AG04449 (cell line): ENCODE measurements around the gene SLC35E1.

ENCODE experiments used
- CTCF ChIA-PET: fragments of 350-600 bp; formaldehyde crosslinking; extraction: SDS; loops from one replicate; lab custom pipeline; 2021; ENCODE audit warnings: antibody characterized with exemption; lab: Yijun Ruan, JAX
- POLR2A ChIA-PET: fragments of 400-600, 350-600 bp; formaldehyde crosslinking; extraction: SDS; loops from one replicate; lab custom pipeline; 2020; ENCODE audit warnings: antibody characterized with exemption, inconsistent platforms; lab: Yijun Ruan, JAX
- DNase-seq: peaks from one replicate; pipeline ENCODE4 v3.0.0-alpha.2; 2010; ENCODE audit warnings: low read depth, low spot score
- H3K4me3 ChIP-seq: 2 replicates; pipeline ENCODE4 v1.5.1; 2011; ENCODE audit warnings: low read depth, mild to moderate bottlenecking, control low read depth, low read length
- TF ChIP-seq, protein P1 (sequence below): IDR thresholded peaks from one replicate; pipeline ENCODE4 v1.5.1; 2011; ENCODE audit warnings: mild to moderate bottlenecking, moderate library complexity, low read length, control low read depth, inconsistent platforms; ENCODE audit not compliant: insufficient read depth; ENCODE audit errors: missing control alignments

SLC35E1 gene

DNA sequence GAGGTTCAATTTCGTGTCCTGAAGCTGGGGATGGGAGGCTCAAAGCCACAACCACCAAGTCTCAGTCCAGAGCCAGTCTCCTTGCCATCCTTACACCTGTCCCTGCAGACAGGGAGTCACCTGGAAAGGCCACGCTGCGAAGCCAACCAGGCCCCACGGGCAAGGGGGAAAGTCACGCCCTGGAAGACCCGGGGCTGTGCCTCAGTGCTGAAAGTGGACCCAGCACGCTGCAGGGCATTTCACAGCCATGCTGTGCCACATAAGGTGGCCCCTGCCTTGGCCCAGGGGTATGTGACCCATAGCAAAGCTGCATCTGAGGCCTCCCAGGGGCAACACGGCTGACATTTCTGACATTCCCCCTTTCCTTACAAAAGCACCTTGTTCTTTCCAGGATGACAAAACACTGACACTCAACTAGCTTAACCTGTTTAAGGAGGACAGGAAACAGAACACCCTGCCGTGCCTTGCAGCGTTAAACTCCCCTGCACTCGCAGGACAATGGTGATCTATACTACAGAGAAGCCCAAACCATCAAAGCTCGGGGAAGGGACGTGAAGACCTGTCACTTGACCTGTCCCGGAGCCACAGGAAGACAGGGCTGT lies 44.8 kb downstream of the SLC35E1 start:
- H3K4me3 ChIP-seq, result no peak overlapping the region
- no peak for DNase-seq
- TF ChIP-seq, protein P1, sequence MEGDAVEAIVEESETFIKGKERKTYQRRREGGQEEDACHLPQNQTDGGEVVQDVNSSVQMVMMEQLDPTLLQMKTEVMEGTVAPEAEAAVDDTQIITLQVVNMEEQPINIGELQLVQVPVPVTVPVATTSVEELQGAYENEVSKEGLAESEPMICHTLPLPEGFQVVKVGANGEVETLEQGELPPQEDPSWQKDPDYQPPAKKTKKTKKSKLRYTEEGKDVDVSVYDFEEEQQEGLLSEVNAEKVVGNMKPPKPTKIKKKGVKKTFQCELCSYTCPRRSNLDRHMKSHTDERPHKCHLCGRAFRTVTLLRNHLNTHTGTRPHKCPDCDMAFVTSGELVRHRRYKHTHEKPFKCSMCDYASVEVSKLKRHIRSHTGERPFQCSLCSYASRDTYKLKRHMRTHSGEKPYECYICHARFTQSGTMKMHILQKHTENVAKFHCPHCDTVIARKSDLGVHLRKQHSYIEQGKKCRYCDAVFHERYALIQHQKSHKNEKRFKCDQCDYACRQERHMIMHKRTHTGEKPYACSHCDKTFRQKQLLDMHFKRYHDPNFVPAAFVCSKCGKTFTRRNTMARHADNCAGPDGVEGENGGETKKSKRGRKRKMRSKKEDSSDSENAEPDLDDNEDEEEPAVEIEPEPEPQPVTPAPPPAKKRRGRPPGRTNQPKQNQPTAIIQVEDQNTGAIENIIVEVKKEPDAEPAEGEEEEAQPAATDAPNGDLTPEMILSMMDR, result no peak
- ChIA-PET CTCF (interaction anchor here (1.0 to 2.7 kb wide), 4 partner anchors 10 to 18 kb away, joined by 3 to 10 read pairs (median 4); no protein-coding TSS in a partner anchor), POLR2A (no interaction called here)

DNA sequence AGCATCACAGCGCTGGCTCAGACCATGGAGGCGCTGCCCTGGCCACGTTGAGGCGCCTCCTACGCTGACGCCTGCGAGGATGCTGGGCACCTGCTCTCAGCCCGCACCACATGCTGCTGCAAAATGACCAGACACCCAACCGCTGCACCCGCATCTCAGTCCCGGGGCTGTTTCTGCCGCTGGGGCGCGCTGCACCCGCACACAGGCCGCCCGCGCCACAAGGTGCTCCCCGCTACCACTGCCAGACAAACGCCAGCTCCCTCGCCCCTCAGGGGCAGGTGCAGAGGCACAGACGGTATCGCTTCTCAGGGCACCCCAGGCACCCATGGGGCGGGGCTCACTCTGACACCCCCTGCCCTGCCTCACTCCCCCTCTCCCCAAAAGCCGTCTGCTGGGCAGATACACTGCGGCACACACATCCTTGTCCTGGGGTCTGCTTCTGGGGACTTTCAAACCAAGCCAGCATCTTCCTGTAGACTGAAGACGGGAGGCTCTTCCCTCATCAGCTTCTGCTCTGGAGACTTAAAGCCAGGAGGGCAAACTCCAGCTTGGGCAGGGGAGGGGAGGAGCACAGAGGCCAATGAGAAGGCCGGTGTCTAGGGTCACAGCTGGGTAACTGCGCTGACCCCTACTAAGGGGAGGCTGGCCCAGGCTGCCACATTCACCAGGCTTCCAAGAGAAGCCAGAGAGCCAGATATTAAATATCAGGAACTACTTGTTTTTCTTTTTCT lies 46.3 kb downstream of the SLC35E1 start:
- POLR2A ChIA-PET, result interaction anchor here (0.9 kb wide), 1 partner anchor 11 kb away, joined by 3 read pairs; no protein-coding TSS in a partner anchor
- no peak overlapping the region for H3K4me3 ChIP-seq
- CTCF ChIA-PET, result interaction anchor here (2.7 kb wide), 1 partner anchor 11 kb away, joined by 10 read pairs; no protein-coding TSS in a partner anchor
- DNase-seq, result no peak
- TF ChIP-seq, protein P1, result no peak

DNA sequence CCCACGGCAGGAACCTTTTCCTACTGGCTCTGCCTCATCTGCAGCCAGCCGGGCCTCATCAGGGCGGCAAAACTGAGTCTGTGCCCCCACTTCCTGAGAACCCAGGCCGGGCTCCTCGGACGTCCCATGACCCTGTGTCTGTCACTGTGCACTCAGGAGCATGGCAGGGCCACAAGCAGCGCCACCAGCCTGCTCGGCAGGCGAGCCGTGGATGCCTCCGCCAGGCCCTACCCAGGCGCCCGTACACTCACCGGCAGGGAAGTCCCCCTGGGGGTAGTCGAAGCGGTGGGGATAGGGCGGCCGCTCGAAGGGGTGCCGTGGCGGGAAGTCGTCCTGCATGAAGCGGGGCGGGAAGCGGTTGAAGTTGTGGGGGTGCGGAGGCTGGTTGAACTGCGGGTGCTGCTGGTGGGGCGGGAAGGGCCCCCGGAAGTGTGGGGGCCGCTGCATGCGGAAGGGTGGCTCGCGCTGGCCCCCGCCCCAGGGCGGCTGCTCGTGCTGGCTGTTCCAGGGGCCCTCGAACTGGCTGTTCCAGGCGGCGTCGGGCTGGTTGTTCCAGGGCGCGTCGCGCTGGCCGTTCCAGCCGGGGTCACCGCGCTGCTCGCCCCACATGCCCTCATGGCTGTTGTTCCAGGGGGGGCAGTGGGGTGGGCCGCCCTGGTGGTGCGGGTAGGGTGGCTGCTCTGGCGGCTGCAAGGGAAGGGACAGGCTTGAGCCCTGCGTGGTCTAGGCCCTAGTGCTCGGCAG lies 47.1 kb downstream of the SLC35E1 start:
- H3K4me3 ChIP-seq, result no peak overlapping the region
- ChIA-PET CTCF (no interaction called here), POLR2A (no interaction called here)
- DNase-seq, result no peak
- TF ChIP-seq, protein P1, result no peak

DNA sequence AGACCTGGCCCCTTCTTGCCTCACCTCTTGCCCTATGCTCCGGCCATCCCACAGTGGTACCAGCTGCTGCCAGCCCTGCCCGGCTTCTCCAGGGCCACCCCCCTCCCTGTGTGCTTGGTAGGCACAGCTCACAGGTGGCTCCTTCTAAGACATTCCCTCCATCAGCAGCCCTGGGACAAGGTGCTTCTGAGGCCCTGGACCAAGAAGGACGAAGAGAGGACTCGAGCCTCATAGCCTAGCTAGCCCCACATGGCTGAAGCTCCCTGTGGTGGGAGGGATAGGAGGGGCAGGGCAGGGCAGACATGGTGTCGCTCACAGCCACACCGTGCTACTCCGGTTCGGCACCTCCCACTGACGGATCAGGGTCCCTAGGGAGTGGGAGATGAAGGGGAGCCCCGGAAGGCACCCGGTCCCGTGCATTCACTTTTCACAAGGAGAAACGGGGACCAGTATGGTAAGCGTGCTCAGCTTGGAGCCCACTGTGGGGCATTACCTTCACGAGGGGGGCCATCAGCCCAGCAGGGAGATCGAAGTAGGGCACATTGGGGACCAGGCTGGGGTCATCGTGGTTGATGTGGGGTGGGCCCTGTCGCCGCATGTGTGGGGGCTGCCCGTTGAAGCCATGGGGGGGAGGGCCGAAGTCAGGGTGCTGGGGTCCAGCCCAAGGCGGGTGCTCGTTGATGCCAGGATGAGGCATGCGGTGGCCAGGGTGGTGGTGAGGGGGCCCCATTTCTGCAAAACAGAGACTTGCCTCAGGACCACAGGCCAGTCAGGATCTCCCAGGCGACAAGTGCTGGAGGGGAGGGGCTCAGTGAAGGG lies 49.4 kb downstream of the SLC35E1 start:
- ChIA-PET CTCF (no interaction called here), POLR2A (no interaction called here)
- TF ChIP-seq, protein P1, result no peak
- DNase-seq, result no peak
- no peak overlapping the region for H3K4me3 ChIP-seq

DNA sequence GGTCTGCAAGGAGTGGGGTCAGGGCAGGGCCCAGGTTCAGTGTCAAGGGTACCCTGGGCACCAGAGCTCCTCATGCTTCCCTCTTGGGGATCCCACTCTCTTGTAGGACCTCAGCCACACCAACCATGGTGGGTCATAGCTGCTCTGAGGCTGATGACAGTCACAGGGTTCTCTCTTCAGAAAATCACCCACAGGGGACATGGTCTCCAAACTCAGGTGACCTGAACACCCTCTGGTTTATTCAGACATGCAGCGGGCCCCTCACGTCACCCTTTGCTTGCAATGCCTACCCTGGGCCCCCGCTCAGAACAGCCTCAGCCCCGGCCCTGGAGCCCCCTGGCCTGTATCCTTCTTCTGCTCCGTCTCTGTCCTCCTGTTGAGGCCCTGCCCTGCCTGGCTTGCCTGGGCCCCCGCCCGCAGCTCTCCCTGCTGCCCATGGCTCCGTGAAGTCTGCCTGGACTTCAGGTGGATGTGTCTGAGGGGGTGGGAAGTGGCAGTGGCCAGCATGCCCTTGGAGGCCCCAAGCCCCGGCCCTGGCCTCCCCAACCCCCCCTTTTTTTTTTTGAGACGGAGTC lies 50.4 kb downstream of the SLC35E1 start:
- TF ChIP-seq, protein P1, result no peak
- CTCF ChIA-PET, result no interaction called here
- H3K4me3 ChIP-seq, result no peak overlapping the region
- POLR2A ChIA-PET, result no interaction called here
- no peak for DNase-seq
